SJSA1 (cell line): ENCODE data around the gene C22orf31. TPM values are rescaled to one million over a fixed set of nuclear protein-coding genes. Genes with fewer than 3 reads are reported as not detected.

ENCODE experiments used
- DNase-seq, 2 experiments: peaks; one replicate each; pipeline ENCODE4 v3.0.0-alpha.2; 2015 to 2020; ENCODE audit warnings: low spot score in 2 of 2, low read depth in 1 of 2
- H3K27ac ChIP-seq: fragments of 250-450 bp; sonication (Bioruptor Pico); 2 replicates; pipeline ENCODE4 v1.5.1; 2020; ENCODE audit warnings: mild to moderate bottlenecking, moderate library complexity
- H3K27me3 ChIP-seq: fragments of 250-450 bp; sonication (Bioruptor Pico); replicated peaks from 2 replicates; pipeline ENCODE4 v1.5.1; 2020; ENCODE audit warnings: mild to moderate bottlenecking, moderate library complexity
- H3K36me3 ChIP-seq: fragments of 250-450 bp; sonication (Bioruptor Pico); 2 replicates; pipeline ENCODE4 v1.5.1; 2020; ENCODE audit warnings: mild to moderate bottlenecking
- H3K4me1 ChIP-seq: fragments of 250-450 bp; sonication (Bioruptor Pico); replicated peaks from 2 replicates; pipeline ENCODE4 v1.6.1; 2021; ENCODE audit warnings: mild to moderate bottlenecking
- H3K4me3 ChIP-seq: fragments of 250-450 bp; sonication (Bioruptor Pico); 2 replicates; pipeline ENCODE4 v1.5.1; 2020; ENCODE audit warnings: mild to moderate bottlenecking
- H3K9me3 ChIP-seq: fragments of 250-450 bp; sonication (Bioruptor Pico); replicated peaks from 2 replicates; pipeline ENCODE4 v1.5.1; 2020; ENCODE audit warnings: mild to moderate bottlenecking
- total RNA-seq: library from RNA; depleted of rRNA; stranded (reverse); fragments of >200 nt; shearing (Covaris generic); gene quantifications from 2 replicates; pipeline ENCODE4 v1.2.3, GENCODE V29; 2014

The C22orf31 gene
- total RNA-seq, 1 experiment from 2014 or later: not detected

DNA sequence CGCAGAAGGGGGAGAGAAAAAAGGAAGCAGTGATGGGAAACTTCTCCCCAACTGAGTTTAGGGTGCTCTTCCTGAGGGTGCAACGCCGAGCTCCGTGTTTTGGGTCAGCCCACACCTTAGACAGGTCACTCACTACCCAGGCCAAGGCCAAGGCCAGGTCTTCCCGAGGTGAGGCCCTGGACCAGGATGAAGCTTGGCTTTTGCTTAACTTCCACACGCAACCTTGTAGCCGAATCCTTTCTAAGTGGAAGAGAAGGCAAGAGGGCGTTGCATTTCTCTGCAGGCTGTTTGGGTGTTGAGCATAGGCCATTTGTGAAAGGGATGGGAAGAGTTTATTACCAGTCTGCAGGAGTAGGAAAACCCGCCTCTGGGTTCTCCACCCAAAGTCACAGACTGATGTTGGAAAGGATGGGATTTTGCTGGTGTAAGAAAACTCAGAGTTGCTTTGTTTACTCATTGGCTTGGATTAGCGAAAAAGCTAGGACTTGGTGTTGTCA, 12.7 kb upstream of the C22orf31 start:
- Histone ChIP-seq H3K9me3 (no peaks in the 10 kb centered on the region), H3K27me3 (no peaks in the 10 kb centered on the region), H3K4me1 (peaks cover 18% of the 10 kb centered on the region), H3K36me3 (peaks cover 5% of the 10 kb centered on the region; the same call in 1 of the 2 replicates), H3K4me3 (no peak overlapping the region), H3K27ac (no peak overlapping the region)
- DNase-seq: no peak

DNA sequence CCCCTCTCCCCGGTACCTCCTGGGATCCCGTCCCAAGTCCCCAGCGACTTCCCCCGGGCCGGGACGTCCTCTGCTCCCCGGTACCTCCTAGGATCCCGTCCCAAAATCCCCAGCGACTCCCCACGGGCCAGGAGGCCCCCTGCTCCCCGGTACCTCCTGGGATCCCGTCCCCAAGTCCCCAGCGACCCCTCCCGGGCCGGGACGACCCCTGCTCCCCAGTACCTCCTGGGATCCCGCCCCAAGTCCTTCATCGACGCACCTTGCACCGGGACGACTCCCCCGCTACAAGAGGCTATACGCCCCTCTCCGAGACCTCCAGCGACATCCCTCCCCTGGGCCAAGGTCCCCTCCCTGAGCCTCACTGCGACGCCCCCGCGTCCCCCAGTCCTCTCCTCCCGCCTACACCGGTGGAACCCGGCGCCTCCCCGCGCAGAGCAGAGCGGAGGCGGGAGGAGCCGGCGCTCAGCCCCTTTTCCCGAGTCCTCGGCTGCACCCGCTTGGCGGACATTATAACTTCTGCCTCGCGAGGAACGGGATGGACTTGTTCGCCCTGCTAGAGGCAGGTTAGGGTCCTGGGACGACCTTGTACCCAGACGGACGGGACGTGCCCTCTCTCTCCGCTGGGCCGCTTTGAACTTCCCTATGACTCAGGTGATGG, 12.1 kb upstream of the C22orf31 start:
- Histone ChIP-seq H3K4me1 (peaks cover 18% of the 10 kb centered on the region), H3K9me3 (no peaks in the 10 kb centered on the region), H3K36me3 (peaks cover 5% of the 10 kb centered on the region; the same call in 1 of the 2 replicates), H3K27ac (no peak overlapping the region), H3K4me3 (peak overlapping the region; percentile 66), H3K27me3 (no peaks in the 10 kb centered on the region)
- DNase-seq: no peak

DNA sequence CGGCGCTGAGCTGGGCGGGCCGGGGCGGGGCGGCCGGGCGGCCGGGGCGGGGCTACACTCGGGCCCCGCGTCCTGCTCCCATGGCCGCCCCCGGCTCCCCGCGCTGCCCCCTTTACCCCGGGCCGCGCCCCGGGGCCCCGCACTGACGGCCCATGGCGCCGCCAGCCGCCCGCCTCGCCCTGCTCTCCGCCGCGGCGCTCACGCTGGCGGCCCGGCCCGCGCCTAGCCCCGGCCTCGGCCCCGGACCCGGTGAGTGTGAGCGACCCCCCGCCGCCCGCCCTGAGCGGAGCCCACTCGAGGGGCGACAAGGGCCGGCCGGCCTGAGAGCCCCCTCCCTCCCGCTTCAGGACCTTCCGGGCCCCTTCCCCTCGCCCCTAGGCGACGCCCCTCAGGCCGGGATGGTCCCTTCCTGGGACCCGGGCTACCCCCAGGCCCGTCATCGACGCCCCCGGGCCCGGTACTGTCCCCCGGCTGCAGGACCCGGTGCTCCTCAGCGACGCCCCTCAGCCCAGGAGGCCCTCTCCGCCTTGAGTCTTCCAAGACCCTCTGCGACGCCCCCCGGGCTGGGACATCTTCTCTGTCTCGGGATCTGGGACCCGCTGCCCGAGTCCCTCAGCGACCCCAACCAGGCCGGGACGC, 11.5 kb upstream of the C22orf31 start, which contains the start of gene KREMEN1:
KREMEN1 (plus strand) TSS at position 57 of the 639 bp plus-strand sequence; CDS start at position 153, 96 bp downstream.
- no peaks in the 10 kb centered on the region for H3K27me3 ChIP-seq
- H3K9me3 ChIP-seq: no peaks in the 10 kb centered on the region
- H3K4me3 ChIP-seq: peak within 1 kb of the TSS; percentile 66
- peaks cover 5% of the 10 kb centered on the region; the same call in 1 of the 2 replicates for H3K36me3 ChIP-seq
- no peak for DNase-seq
- H3K4me1 ChIP-seq: peaks cover 18% of the 10 kb centered on the region
- H3K27ac ChIP-seq: 0 out of 2 replicates have a peak within 1 kb of the TSS, but pooled peaks have one; percentile 21

DNA sequence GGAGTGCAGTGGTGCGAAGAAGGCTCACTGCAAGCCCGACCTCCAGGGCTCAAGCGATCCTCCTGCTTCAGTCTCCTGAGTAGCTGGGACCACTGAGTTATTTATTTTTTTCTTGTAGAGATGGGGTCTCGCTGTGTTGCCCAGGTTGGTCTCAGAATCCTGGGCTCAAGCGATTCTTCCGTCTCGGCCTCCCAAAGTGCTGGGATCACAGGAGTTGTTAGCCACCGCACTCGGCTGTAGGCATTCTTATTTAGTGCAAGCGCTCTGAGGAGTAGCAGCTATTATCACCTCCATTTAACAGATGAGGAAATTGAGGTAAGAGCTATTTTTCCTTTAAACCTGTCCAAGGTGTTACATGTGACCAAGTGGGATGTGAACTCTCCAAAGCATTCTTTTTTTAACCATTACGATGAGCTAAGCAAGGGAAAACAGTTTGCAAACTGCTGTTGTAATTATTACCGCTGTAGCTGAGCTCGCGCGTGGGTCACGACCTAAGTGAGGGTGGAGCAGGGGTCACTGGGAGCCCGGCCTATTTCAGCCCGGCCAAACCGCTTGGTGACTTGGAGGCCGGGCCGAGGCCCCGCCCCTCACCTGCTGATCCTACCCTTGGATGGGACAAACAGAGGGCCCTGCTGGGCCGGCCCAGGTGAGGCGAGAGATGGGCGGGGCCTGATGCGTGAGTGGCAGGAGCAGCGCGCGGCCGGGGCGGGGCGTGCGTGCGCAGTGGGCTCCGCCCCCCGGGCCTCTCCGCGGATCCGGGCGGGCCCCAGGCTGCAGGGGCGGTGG, 10.8 kb upstream of the C22orf31 start:
- Histone ChIP-seq H3K4me1 (peaks cover 18% of the 10 kb centered on the region), H3K9me3 (no peaks in the 10 kb centered on the region), H3K27ac (no peak overlapping the region), H3K27me3 (no peaks in the 10 kb centered on the region), H3K36me3 (peaks cover 5% of the 10 kb centered on the region; the same call in 1 of the 2 replicates), H3K4me3 (peak overlapping the region; percentile 66)
- DNase-seq: peak; percentile 67 to 74

DNA sequence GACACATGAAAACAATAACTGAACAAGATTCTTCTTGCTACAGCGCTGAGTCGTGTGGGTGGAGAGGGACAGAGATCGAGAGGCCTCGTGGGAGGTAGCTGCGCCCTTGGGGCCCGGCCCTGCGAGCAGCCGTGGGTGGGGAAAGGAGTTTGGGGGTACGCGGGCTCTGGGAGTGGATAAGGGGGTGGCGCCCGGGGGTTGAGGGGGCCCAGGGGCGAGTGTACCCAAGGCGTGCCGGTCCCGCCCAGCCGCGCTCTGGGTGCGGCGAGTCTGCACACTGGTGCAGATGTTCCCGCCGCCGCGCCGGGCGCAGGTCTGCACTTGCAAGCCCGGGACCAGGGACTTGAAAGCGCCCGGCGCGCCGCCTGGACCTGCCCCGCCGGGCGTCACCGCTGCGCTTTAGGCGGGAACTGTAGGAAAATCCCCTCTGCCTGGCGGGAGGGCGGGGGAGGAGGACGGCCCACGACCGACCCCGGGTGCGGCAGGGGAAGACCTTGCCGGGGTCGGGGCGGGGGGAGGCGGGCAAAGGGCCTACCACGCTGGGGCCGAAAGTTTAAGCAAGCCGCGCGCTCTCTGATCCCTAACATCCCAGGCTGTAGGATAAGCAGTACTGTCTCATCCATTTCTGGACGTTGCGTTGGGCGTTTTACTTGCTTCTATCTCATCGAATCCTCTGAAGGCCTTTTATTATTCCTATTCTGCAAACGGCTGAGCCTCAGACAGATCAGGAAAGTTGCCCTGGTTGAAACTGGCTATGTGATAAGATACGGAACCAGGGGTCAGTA, 9.8 kb upstream of the C22orf31 start:
- no peak overlapping the region for H3K4me3 ChIP-seq
- no peaks in the 10 kb centered on the region for H3K27me3 ChIP-seq
- DNase-seq: no peak
- H3K27ac ChIP-seq: no peak overlapping the region
- no peaks in the 10 kb centered on the region for H3K9me3 ChIP-seq
- H3K4me1 ChIP-seq: peaks cover 18% of the 10 kb centered on the region
- peaks cover 5% of the 10 kb centered on the region; the same call in 1 of the 2 replicates for H3K36me3 ChIP-seq

DNA sequence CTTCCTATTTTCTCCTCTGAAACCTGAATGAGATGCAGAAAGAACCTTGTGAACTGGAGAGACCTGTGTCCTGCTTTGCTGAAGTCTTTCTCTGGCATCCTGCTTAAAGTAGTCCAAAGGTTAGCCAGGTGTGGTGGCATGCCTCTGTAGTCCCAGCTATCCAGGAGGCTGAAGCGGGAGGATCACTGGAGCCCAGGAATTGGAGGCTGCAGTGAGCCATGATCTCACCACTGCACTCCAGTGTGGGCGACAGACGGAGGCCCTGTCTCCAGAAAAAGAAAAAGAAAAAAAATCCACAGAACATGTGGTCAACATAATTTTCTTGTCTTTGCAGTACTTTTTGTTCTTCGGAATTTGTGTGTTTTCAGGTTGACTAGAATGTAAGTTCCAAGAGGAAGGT, 8.9 kb upstream of the C22orf31 start:
- Histone ChIP-seq H3K4me1 (peaks cover 18% of the 10 kb centered on the region), H3K36me3 (peaks cover 5% of the 10 kb centered on the region; the same call in 1 of the 2 replicates), H3K4me3 (no peak overlapping the region), H3K27me3 (no peaks in the 10 kb centered on the region), H3K27ac (no peak overlapping the region), H3K9me3 (no peaks in the 10 kb centered on the region)
- no peak for DNase-seq

DNA sequence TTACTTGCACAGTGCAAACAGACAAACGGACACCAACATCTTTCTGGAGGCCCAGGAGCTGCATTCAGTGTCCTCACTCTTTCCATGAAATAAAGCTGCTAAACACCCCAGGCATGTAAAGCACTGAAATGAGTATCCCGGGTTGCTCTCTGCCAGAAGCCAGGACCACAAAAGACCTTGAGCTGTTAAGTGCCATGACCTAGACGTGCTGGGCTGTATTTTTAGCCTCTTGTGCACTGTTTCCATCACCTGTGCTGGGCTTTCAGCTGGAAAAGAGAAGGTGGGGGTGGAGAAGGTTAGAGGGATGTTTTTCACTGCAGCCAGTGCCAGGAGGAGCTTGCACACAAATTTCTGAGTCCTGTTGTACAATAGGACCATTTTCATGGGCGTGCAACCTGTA, 7.8 kb upstream of the C22orf31 start:
- no peaks in the 10 kb centered on the region for H3K9me3 ChIP-seq
- peaks cover 5% of the 10 kb centered on the region; the same call in 1 of the 2 replicates for H3K36me3 ChIP-seq
- H3K4me3 ChIP-seq: no peak overlapping the region
- H3K4me1 ChIP-seq: peaks cover 18% of the 10 kb centered on the region
- no peaks in the 10 kb centered on the region for H3K27me3 ChIP-seq
- no peak for DNase-seq
- H3K27ac ChIP-seq: no peak overlapping the region

DNA sequence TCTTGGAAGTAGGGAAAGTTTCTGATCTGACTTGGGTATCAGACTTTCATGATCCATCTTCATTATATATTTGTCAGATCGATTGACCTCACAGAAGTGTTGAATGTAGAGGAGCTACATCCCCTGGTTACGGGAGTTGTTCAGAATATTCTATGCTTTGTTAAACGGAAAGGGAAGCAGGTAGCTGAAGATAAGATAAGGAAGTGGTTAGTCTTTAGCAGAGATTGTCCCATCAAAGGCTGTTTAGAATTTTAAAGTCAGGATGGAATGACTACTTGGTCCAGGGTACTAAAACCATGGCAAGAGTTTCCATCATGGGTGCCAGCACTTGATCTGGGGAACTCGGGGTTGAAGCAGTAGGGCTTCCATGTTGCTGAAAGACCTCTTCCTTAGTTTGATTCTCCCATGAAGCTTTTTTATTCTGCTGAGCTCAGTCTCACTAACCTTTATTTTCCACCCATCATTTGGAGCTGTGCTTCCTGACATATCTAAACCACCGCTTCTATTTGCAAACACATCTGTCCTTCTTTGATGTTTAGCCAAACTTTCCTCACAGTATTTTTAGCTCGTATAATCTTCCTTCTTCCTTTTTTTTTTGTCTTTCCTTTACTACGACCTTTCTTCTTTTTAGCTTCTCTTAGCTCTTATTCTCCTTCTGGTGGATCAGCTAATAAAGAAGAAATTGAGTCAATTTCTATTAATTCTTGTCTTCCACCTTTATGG, 4.0 kb upstream of the C22orf31 start:
- Histone ChIP-seq H3K4me1 (no peaks in the 10 kb centered on the region), H3K27ac (no peak overlapping the region), H3K36me3 (no peaks in the 10 kb centered on the region), H3K4me3 (no peak overlapping the region), H3K27me3 (no peaks in the 10 kb centered on the region), H3K9me3 (no peaks in the 10 kb centered on the region)
- DNase-seq: no peak

DNA sequence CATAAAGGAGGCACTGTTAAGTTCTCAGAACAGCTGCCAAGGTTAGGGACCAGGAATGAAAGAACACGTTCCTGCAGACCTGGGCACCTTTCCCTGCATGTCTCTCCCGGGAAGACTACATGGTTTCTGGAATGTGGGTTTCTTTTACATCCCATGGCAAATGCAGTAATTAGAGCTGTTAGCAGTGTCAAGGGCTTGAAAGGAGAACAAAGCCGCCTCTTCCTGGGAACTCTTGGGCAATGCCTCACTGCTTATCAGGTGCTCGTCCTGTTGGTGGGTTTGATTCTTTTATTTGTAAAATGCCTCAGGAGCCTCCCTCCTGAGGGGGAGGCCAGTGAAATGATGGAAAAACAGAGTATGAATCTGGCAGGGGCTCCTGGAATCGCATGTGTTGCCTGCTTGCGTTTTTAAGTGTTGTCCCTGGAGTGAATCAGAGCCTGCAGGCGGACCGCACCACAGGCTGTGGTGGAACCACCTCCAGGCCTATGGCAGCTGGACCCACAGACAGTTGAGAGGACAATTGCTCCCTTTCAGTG, 723 bp upstream of the C22orf31 start:
- no peak for DNase-seq
- Histone ChIP-seq H3K27me3 (no peaks in the 10 kb centered on the region), H3K27ac (no peak overlapping the region), H3K4me1 (no peaks in the 10 kb centered on the region), H3K36me3 (no peaks in the 10 kb centered on the region), H3K4me3 (no peak overlapping the region), H3K9me3 (no peaks in the 10 kb centered on the region)

DNA sequence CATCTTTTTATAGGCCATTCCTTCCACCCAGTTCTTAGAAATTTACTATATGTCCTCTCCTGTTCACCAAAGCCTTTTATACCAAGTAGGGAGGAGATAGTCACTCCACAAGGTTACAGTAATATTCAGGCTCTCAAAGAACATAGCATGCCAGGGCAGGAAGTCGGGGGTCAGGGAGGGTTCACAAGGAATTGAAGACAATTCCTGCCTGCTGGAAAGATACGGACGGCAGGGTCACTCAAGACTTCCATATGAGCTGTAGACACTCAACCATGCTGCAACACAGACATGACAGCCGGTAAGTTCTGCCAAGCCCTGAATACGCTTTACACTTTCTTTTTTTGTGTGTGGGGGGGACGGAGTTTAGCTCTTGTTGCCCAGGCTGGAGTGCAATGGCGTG, 700 bp downstream of the C22orf31 start:
- H3K27ac ChIP-seq: no peak overlapping the region
- H3K4me1 ChIP-seq: no peaks in the 10 kb centered on the region
- no peaks in the 10 kb centered on the region for H3K9me3 ChIP-seq
- no peak overlapping the region for H3K4me3 ChIP-seq
- no peaks in the 10 kb centered on the region for H3K27me3 ChIP-seq
- H3K36me3 ChIP-seq: no peaks in the 10 kb centered on the region
- no peak for DNase-seq

DNA sequence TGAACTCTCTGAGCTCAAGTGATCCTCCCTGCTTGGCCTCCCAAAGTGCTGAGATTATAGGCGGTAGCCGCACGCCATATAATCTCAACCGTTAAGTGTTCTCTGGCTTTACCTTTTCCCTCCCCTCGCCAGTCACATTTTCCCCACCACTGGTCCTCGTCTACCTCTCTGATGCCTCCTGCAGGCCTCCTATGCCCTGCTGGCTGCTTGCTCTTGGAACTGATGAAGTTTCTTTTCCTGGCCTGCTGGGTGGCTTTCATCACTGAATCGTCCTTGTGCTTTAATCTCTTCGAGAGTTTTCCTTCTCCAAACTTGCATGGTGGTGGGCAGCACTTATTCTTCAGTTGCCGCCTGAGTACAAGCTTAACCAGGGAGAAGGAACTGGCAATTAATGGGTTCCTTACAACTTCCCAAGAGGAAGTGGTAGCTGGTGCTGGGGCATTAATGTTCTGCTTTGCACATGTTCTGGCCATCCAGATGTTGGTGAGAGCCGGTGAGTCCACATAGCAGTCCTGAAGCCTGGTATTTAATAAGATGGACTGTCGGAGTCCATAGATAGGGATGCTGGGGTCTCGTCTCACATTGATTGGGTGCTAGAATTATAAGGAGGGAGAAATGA, 1.3 kb downstream of the C22orf31 start:
- Histone ChIP-seq H3K4me3 (no peak overlapping the region), H3K9me3 (no peaks in the 10 kb centered on the region), H3K4me1 (no peaks in the 10 kb centered on the region), H3K27me3 (no peaks in the 10 kb centered on the region), H3K36me3 (no peaks in the 10 kb centered on the region), H3K27ac (no peak overlapping the region)
- DNase-seq: no peak

DNA sequence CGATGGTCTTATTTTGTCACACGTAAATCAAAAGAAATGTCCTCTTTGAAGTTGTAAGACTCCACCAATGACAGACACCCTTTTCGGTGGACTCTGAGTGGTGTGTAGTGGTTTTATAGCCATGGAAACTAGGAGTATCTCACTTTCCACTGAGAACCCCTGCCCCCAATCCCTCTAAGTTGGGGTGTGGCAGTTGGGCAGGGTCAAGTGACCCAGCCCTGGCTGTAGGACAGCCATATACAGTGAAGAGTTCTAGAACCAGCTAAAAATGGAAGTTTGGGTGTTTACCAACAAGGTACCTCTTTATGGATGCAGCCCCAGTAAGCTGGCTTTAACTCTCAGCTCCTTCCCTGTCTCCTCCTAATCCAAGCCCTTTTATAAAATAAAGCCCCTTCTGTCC, 5.2 kb downstream of the C22orf31 start:
- Histone ChIP-seq H3K27ac (no peak overlapping the region), H3K9me3 (no peaks in the 10 kb centered on the region), H3K4me3 (no peak overlapping the region), H3K36me3 (no peaks in the 10 kb centered on the region), H3K27me3 (no peaks in the 10 kb centered on the region), H3K4me1 (no peaks in the 10 kb centered on the region)
- no peak for DNase-seq
